NCI-H1048 (cell line): Measurements from ENCODE around the gene GPR137.
A peak's percentile ranks its signal among the peaks of the same experiment; 100 is the strongest.

Experiments used
- DNase-seq: peaks from one replicate; lab custom pipeline; 2025; lab: John Stamatoyannopoulos, UW

GPR137 gene

DNA sequence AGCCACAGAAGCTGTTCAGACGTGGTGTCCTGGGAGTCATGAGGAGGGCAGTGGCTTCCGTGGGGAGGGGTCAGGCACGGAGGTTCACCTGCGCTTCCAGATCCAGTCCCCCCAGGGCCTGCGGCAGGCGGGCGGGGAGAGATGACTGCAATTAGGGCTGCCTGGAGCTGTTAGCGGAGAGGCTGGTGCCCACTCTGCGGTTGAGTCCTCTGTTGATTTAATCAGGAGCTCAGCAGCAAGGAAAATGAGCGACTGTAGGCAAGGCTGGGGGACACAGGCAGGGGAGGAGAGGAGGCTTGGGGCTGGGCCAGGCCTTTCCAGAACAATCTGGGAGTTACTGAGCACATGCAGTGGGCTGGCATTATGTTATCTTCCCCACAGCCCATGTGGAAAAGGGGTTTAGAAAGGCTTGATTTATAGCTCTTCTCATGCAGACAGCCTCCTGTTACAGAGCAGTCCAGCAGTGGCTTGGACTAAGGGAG is 21.2 kb upstream of the GPR137 start:
- DNase-seq, result no peak

DNA sequence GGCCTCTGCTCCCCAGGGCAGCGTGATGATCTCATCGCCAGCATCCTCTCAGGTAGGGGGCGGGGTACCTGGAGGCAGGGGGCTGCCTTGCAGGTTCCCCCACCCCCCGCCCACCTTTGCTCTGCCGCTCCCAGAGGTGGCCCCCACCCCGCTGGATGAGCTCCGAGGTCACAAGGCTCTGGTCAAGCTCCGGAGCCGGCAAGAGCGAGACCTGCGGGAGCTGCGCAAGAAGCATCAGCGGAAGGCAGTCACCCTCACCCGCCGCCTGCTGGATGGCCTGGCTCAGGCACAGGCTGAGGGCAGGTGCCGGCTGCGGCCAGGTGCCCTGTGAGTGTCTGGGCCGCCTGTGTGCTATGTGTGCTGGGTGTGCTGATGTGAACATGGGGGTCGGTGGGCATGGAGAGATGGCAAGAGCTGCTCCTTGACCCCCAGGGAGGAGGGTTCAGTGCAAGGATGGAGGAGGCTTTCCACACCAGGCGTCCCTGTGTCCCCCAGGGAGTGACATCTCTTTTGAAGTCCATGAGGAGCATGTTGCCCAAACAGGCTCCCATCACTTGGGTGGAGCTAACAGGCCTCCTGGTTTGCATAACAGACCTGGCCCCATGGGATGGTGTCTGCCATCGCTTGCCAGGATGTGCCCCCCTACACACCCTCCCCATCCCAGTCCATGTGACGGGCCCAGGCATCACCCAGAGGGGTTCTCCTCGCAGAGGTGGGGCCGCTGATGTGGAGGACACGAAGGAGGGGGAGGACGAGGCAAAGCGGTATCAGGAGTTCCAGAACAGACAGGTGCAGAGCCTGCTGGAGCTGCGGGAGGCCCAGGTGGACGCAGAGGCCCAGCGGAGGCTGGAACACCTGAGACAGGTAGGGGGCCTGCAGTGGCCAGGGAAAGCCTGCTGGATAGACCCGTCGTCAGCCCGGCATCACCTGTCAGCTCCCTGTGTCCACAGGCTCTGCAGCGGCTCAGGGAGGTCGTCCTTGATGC is 20.2 kb upstream of the GPR137 start:
- DNase-seq, result no peak

DNA sequence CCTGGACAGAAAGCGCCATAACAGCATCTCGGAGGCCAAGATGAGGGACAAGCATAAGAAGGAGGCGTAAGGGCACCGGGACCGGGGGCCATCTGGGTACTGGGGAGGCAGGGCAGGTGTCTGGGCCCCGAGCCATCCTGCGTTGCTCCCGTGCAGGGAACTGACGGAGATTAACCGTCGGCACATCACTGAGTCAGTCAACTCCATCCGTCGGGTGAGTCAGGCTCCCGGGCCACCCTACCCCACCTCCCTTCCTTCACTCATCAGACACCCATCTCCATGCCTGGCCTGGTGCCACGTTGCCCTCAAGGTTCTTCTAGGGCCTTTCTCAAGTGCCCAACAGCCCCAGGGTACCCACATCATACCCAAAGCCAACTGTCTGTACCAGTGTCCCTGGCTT is 19.3 kb upstream of the GPR137 start:
- DNase-seq, result no peak

DNA sequence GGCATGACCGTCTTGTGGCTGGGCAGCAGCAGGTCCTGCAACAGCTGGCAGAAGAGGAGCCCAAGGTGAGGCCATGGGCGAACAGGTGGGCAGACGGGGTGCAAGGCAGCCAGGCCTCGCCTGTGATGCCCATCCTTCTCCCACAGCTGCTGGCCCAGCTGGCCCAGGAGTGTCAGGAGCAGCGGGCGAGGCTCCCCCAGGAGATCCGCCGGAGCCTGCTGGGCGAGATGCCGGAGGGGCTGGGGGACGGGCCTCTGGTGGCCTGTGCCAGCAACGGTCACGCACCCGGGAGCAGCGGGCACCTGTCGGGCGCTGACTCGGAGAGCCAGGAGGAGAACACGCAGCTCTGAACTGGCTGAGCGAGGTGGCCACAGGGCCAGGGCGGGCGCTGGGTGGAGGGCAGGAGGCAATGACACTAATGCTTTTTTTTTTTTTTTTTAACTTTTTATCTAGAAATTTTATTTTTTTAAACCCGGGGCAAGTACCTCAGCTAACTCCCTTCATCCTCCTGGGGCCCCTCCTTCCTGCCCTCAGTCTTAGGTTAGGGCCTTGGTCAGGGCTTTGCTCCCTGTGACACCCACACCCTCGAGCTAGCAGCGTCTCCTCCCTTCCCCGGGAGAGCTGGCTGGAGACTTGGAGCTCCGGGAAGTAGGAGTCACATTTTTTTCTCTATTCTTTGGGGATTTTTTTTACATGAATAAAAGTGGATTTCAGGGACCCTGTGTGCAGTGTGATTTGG is 18.3 kb upstream of the GPR137 start:
- no peak for DNase-seq

DNA sequence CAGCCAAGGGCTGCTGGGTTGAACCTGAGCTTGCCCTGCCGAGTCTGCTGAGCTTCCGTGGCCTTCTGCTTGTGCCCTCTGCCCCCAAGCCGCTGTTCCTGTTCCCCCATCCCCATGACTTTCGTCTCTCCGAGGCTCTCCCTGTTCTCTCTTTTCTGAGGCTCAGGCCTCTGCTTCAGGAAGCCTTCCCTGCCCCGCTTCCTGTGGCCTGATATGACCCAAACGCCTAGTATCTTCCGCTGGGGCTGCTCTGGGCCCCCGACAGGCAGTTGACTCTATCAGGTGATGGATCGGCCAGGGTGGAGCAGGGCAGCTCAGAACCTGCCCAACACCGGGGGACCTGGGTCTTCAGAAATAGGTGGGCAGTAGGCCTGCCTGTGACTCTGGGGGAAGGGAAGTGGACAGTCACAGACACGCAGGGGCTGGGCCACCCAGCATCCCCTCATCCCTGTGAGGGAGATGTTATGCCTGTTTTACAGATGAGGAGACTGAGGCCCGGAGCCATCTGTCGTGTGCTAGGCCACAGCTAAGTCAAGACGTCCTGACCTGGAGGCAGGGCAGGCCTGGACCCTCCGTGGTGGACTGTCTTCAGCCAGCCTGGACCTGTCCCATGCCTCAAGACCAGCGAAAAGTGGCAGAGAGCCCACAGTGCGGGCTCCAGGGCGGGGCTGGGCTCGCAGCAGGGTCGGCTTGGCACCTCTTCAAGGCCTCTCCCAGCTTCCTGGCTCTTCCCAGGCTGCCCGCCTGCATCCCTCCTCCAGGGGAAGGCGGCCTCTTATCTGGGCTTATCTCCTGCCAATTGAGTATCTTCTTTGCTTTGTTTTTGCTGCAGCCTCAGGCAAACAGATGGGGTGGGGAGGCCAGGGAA is 17.4 kb upstream of the GPR137 start:
- DNase-seq, result no peak

DNA sequence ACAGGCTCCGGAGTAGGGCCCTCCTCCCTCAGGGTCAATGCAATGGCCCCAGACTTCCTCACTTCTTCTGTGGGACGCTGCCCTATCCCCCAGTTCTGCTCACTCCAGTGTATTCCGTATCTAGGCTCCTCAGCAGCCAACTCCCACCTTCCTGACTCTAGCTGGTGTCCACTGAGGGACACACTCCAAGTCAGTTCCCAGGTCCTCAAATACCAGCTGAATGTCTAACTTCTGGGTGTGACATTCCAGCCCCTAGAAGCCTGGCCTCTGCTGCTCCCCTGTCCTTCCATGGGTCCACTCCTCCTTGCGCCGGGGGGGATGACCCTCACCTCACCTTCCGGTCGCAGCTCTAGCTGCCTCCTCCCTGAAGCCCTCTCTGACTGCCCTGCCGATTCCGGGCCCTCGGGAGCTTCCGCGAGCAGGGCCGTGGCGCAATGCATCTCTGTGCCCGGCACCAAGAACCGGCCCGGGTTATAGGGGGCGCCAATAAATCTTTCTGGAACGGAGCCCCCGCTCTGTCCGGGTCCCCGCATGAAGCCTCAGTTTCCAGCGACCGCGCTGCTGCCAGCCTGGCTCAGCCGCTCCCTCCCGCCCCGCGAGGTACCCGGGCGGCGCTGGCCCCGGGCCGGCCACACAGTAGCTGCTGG is 16.6 kb upstream of the GPR137 start:
- DNase-seq, result no peak

DNA sequence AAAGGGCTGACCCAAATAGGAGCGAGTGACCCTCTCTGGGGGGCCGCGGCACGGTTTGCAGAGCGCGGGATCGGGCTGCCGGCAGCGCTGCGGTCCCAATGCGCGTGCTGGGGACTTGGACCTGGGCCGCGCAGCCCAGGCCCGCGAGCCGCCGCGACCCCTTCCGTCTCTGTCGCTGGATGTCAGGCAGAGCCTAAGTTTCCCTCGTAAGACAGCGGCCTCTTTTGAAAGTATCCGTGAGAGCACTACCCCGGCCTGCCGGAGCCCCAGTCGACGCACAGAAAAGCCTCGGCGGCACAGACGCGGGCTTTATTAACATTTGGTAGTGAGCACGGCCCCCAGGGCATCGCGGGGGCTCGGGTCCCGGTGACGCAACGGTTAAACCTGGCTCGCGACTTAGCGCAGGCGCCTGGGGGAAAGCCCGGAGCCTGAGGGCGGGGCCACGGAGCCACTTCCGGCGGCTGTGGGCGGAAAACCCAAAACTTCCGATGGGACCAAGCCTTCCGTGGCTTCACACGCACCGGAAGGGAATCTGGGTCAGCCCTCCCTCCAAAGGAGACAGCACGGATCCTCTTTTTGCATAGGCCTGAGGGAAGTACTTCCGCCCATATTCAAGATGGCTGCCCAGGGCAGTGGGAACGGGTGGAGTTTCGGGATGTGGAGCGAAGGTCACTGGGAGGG is 16.0 kb upstream of the GPR137 start:
- peak; percentile 98 for DNase-seq

DNA sequence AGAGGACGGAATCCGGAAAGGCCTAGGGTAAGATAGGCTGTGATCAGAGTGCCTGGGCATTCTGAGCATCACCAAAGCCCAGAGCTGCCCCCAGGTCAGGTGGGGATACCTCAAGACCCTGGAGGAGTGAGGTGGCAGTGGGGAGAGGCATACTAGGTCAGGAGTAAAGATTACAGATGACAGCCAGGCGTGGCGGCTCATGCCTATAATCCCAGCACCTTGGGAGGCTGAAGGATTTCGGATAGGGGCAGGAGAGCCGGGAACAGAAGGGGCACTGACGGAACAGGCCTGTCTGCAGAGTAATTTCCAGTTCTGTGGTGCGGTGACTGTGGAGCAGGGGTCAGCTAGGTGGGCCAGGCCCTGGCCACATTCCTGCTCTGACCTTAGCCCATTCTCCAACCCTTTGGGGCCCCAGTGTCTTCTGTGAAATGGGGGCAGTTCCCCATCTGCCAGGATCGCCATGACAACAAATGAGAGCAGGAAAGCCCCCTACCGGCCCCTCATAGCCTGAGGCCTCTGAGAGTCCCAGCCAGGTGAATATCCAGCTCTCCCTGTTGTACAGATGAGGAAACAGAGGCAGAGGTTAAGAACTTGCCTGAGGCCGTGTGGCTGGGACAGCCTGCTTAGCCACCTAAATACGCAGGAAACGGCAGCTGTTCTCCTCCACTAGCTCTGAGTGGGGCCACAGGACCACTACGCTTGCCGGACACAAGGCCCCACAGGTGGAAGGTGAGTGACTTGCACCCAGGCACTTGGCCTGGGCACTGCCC is 10.4 kb upstream of the GPR137 start:
- DNase-seq, result no peak

DNA sequence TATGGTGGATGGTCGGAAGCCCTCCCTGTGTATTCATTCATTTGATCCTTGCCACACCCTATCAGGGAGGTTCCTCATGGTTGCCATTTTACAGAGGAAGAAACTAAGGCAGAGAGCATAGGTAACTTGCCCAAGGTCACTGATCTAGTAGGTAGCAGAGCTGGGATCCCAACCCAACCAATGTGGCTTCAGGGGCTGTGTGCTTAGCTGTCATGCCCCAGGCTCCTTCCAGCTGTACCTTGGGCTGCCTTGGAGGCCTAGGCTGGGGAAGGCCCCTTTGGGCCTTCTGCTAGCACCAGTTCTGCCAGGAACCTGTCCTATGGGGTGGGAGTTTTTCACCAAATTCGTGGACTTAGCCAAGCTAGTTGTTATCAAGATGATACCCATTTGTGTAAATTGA is 9.8 kb upstream of the GPR137 start:
- DNase-seq, result no peak

DNA sequence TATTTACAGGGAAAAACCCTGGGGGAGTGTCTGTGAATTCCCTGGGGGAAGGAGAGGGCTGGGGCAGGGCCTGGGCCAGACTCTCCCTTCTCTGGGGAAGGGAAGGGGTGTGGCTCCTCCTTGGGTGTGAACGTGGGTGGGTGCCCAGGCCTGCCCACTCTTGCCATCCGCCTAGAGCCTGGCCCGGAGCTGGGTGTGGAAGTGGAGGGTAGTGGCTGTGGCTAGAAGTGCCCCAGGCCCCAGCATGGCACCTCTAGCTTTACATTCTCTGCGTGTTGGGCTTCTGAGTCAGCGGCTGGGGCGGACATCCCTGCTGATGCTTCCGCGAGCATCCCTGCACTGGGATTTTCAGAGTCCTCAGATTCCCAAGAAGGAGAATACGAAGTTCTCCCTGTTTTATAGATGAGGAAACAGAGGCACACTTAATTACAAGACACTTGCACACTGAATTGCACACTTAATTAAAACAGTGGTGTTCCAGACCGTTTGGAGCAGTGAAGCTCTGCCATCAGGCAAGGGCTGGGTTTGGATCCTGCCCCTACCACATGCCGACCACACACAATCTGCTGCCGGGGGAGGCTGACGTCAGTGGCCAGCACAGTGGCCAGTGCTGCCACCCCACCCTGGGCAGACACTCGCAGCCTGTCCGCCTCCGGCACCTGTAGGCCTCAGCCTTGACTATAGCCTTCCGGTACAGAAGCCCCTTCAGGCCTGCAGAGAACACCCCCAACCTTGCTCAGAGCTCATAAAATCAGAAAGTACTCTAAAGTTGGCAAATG is 8.8 kb upstream of the GPR137 start:
- DNase-seq, result no peak

DNA sequence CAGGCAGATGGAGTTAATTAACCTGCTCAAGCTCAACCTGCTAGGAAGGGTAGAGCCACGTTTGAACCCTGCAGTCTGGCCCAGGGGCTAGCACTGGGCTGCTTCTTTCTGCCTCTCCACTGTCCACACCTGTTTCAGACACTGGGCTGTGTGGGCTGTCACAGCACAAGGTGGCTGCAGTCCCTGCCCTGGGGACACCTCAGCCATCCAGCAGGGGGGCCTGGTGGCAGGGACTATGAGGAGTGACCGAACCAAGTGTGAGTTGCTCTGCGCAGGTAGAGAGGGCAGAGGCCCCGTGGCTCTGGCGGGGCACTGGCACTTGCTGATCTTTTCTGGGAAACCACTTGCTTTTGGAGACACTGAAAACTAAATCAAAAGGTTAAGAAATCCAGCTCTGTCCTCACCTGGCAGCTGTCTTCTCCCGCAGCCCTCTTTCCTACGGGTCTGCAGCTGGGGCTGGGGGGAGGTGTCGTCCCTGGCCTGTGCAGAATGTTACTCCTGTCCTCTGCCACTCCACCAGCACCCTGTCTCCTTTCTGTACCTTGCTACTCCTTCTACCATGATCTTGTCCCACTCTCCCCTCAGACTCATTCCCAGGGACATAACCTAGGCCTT is 7.0 kb upstream of the GPR137 start:
- DNase-seq, result no peak

DNA sequence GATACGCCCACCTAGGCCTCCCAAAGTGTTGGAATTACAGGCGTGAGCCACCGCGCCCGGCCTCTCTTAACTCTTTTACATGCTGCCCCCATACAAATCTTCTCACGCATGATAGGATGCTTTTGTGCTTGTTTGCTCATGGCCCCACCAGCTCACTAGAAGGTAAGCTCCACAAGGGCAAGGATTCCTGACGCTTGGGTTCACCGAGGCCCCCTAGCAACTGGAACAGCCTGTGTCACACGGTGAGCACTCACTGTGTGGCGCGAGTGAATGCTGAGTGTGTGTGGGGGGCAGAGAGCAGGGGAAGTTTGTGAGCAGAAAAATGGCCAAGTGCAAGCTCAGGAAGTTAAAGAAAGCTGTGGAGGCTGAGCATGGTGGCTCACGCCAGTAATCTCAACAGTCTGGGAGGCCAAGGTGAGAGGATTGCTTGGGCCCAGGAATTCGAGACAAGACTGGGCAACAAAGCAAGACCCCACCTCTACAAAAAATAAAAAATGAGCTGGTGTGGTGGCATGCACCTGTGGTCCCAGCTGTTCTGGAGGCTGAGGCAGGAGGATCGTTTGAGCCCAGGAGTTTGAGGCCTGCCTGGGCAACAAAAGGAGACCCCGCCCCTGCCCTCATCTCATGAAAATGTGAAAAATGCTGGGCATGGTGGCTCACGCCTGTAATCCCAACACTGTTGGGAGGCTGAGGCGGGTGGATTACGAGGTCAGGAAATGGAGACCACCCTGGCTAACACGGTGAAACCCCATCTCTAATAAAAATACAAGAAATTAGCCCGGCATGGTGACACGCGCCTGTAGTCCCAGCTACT is 3.5 kb upstream of the GPR137 start:
- DNase-seq, result no peak

DNA sequence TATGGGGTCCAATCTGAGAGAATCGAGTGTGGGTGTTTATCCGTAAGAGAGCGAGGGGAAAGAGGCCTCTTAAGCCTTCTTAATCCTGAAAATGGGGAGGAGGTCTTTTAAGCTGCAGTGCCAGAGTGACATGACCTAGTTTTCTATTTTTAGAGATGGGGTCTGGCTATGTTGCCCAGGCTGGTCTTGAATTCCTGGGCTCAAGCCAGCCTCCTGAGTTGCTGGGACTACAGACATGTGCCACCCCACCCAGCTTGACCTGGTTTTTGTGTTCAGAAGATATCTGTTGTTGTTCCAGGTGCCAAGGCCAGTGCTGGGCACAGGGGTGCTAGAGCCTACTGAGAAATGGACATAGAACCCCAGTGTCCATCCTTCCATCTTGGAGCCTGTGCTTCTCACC is 2.6 kb upstream of the GPR137 start:
- DNase-seq, result no peak

DNA sequence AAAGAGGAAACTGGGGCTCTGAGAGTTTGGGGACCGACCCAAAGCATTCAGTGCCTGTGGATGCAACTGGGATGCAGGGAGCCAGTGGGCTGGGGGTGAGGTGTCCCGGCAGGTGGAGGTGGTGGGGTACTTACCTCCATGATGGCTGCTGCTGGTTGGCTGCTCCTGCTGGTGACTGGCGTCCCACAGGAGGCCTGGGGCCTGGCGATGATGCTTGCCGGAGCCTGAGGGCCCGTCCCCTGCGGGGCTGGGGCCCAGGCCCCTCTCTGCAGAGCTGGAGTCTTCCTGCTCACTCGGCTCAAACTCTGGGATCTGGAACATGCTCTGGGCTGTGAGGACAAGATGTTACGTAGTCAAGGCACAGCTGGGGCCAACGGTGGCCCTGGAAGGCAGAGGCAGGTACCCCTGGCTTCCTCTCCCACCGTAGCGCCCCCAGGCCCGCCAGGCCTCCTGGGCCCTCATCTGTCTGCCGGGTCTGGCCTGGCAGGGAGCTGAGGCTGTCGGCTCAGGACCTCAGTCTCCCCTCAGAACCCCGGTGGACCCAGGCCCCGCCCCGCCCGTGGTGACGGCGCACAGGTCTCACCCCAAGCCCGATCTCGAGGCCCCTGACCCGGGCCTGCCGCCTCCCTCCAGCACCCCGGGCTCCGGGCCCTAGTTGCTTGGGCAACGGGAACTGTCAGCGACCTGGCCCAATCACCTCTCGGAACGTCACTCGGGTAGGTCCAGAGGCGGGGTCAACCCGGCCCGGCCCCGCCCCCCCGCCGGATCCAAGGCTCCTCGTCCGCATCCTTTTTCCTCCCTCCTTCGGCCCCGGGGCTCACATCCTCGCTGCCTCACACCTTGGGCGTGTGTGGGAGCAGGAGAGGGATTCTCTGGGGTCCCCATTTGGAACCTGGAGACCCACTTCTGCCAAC is 1.3 kb upstream of the GPR137 start, which contains the start of gene BAD:
Gene BAD (minus strand): TSS at position 618 of the 914 bp plus-strand sequence. CDS start 297 bp downstream, at position 321.
- peak; percentile 79 for DNase-seq

DNA sequence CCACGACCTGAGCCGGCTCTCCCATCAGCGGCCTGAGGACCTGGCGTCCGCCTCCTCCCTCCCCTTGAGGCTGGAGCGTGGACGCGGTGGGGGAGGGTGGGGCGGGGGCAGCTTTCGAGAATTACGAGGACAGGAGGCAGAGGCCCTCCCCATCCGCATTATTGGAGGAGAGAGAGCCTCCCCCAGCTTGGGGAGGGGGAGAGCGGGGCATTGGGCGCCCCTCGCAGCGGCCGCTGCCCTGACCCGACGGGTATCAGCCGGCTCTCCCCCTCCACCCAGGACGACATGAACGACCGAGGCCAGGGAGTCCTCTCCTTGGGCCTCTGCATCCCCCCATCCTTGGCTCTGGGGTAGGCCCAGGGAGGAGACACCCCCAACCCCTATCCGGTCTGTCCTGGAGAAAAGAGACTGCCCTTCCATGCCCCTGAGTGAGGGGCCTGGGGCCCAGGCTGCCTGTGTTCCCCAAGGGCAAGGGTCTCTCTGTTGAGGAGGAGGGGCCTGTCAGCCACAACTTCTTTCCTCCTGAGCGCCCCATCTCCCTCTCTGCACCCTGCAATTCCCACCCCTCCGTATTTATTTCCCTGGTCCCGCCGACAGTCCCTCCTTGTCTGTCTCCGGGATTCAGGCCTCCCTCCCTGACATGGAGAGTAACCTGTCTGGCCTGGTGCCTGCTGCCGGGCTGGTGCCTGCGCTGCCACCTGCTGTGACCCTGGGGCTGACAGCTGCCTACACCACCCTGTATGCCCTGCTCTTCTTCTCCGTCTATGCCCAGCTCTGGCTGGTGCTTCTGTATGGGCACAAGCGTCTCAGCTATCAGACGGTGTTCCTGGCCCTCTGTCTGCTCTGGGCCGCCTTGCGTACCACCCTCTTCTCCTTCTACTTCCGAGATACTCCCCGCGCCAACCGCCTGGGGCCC is 495 bp downstream of the GPR137 start:
- DNase-seq, result no peak

DNA sequence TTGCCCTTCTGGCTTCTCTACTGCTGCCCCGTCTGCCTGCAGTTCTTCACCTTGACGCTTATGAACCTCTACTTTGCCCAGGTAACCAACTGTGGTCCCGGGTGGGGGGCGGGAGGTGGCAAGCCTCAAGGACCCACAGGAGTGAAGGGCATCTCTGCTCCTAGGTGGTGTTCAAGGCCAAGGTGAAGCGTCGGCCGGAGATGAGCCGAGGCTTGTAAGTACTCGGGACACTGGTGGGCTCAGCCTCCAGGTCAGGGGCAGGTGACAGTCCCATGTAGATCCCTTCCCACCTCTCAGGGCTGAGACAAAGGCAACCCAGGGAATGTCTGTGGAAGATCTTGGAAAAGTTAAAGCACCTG is 1.1 kb downstream of the GPR137 start:
- DNase-seq, result no peak
